ENCODE results near the gene PPP1CC. TPM values are rescaled to one million over a fixed set of nuclear protein-coding genes. Genes with fewer than 3 reads are reported as not detected.

PPP1CC gene
- total and polyA plus RNA-seq, 2 donors (not counting 3 experiments of a cell fraction or from before 2014, with no cell fraction given): 67.1 to 139 TPM

GRCh38 chr12:110717037-110717436, 25.7 kb downstream of the PPP1CC start:
- dilution Hi-C loops (cut with MboI; ENCODE audit: extremely low pct_ligation_motif_present, low sequenced_read_pairs) (no loop called here), intact Hi-C loops (cut with micrococcal nuclease) (no loop called here)
- Histone ChIP-seq H3K4me1 (ENCODE audit: control insufficient read depth, extremely low read depth, insufficient read depth, low read length) (no peaks in the 10 kb centered on the region), H4K20me1 (replicated peaks; ENCODE audit: control insufficient read depth, extremely low read depth, insufficient read depth, low read length) (no peaks in the 10 kb centered on the region), H3K4me3 (replicated peaks in 1 of 3; ENCODE audit: insufficient read depth in 1 of 3, low read depth in 1 of 3, low read length in 3 of 3) (no peak overlapping the region), H3K27me3 (ENCODE audit: control insufficient read depth in 2 of 2, insufficient read depth in 2 of 2, low read length in 2 of 2) (no peaks in the 10 kb centered on the region), H3K4me2 (ENCODE audit: insufficient read depth, low read length) (no peak overlapping the region), H2AFZ (ENCODE audit: low read depth, low read length) (no peak overlapping the region), H3K9me3 (replicated peaks; ENCODE audit: control insufficient read depth, insufficient read depth, low read length) (no peaks in the 10 kb centered on the region), H3K9ac (replicated peaks; ENCODE audit: extremely low read depth, insufficient read depth, low read length) (no peak overlapping the region), H3K79me2 (ENCODE audit: control insufficient read depth, insufficient read depth, low read length) (no peaks in the 10 kb centered on the region), H3K27ac (ENCODE audit: insufficient read depth, low read depth, low read length) (no peak overlapping the region), H3K9me1 (replicated peaks; ENCODE audit: control insufficient read depth, extremely low read depth, insufficient read depth, low read length) (no peaks in the 10 kb centered on the region), H3K36me3 (ENCODE audit: control insufficient read depth in 2 of 2, extremely low read depth in 1 of 2, insufficient read depth in 2 of 2, low read length in 2 of 2) (peaks cover 13 to 21% of the 10 kb centered on the region in 2 experiments)
- no TSS peak for BruUV-seq (replicated peaks)
- ChIA-PET POLR2A (no interaction called here), CTCF (no interaction called here)
- FAIRE-seq (no peak), DNase-seq (ENCODE audit: low read depth, low spot score) (no peak)
- TF ChIP-seq JUN (IDR thresholded peaks at IDR 0.05; ENCODE audit: borderline replicate concordance, insufficient read depth, insufficient read length, low read depth): no peak
- TF ChIP-seq POLR2AphosphoS5 (IDR thresholded peaks at IDR 0.05; ENCODE audit: insufficient read depth, low read depth, low read length): no peak
- TF ChIP-seq FOS (IDR thresholded peaks at IDR 0.05; ENCODE audit: borderline replicate concordance, insufficient read depth, low read length): no peak
- TF ChIP-seq MYC (IDR thresholded peaks at IDR 0.05; ENCODE audit: low read depth, low read length): no peak
- no peak for TF ChIP-seq CTCF (IDR thresholded peaks at IDR 0.05; ENCODE audit: extremely low read depth in 1 of 2, insufficient read depth in 1 of 2, low read depth in 1 of 2, low read length in 2 of 2)
- TF ChIP-seq POLR2A (IDR thresholded peaks at IDR 0.05; ENCODE audit: low read depth, low read length): no peak
- no peak for TF ChIP-seq MAX (IDR thresholded peaks at IDR 0.05; ENCODE audit: insufficient read depth, insufficient read length)
- no peak for TF ChIP-seq EZH2 (IDR thresholded peaks at IDR 0.05; ENCODE audit: borderline replicate concordance, low read depth, low read length, severe bottlenecking)
- no peak for TF ChIP-seq GATA2 (IDR thresholded peaks at IDR 0.05; ENCODE audit: insufficient read depth, insufficient read length, low read depth, low read length)

Data from endothelial cell of umbilical vein (primary cell).